ENCODE data around the gene RNASEL.
"Not testable (repeated sequence)": the region's sequence is repeated elsewhere in the genome, so short reads cannot be mapped to it uniquely, and the experiment has no call there.

Gene RNASEL

GRCh38 chr1:182563095-182563494 lies 26.0 kb downstream of the RNASEL start:
- no peak for DNase-seq (ENCODE audit: low read depth in 2 of 2)

- no peak for DNase-seq (ENCODE audit: low read depth in 2 of 2)
Observed at GRCh38 chr1:182561456-182561855, 27.6 kb downstream of the RNASEL start.

GRCh38 chr1:182560392-182560984 lies 28.6 kb downstream of the RNASEL start:
- no peak for DNase-seq (ENCODE audit: low read depth in 2 of 2)

GRCh38 chr1:182556279-182556678 lies 32.8 kb downstream of the RNASEL start:
- no peak for DNase-seq (ENCODE audit: low read depth in 2 of 2)

GRCh38 chr1:182555493-182555892 lies 33.6 kb downstream of the RNASEL start:
- no peak for DNase-seq (ENCODE audit: low read depth in 2 of 2)

GRCh38 chr1:182552527-182552926 lies 36.5 kb downstream of the RNASEL start:
- no peak for DNase-seq (ENCODE audit: low read depth in 2 of 2)

- DNase-seq (ENCODE audit: low read depth in 2 of 2), result no peak
Observed at GRCh38 chr1:182549811-182550210, 39.2 kb downstream of the RNASEL start.

- DNase-seq (ENCODE audit: low read depth in 2 of 2), result no peak
Observed at GRCh38 chr1:182549346-182549745, 39.7 kb downstream of the RNASEL start.

- no peak for DNase-seq (ENCODE audit: low read depth in 2 of 2)
Observed at GRCh38 chr1:182533896-182534295, 55.2 kb downstream of the RNASEL start.

GRCh38 chr1:182528206-182528605 lies 60.9 kb downstream of the RNASEL start:
- not testable (repeated sequence) for DNase-seq (ENCODE audit: low read depth in 2 of 2)

- DNase-seq (ENCODE audit: low read depth in 2 of 2), result no peak
Observed at GRCh38 chr1:182527680-182528079, 61.4 kb downstream of the RNASEL start.

GRCh38 chr1:182525342-182525741 lies 63.7 kb downstream of the RNASEL start:
- DNase-seq (ENCODE audit: low read depth in 2 of 2), result no peak

Data from stimulated activated CD8-positive, alpha-beta memory T cell treated with anti-CD3 and anti-CD28 coated beads, Interleukin-7, amount 100 ng/mL, for 1 hour (primary cell).